SIG-M5 treated with dmso at 0.1 percent for 504 hours (cell line): ENCODE data around the gene DYDC2.
"Not testable (repeated sequence)": the region's sequence is repeated elsewhere in the genome, so short reads cannot be mapped to it uniquely, and the experiment has no call there.

ENCODE experiments used
- DNase-seq: peaks from one replicate; lab custom pipeline; 2025; ENCODE audit not compliant: unreplicated experiment; lab: John Stamatoyannopoulos, UW

DYDC2 gene, protein sequence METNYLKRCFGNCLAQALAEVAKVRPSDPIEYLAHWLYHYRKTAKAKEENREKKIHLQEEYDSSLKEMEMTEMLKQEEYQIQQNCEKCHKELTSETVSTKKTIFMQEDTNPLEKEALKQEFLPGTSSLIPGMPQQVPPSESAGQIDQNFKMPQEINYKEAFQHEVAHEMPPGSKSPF

DNA sequence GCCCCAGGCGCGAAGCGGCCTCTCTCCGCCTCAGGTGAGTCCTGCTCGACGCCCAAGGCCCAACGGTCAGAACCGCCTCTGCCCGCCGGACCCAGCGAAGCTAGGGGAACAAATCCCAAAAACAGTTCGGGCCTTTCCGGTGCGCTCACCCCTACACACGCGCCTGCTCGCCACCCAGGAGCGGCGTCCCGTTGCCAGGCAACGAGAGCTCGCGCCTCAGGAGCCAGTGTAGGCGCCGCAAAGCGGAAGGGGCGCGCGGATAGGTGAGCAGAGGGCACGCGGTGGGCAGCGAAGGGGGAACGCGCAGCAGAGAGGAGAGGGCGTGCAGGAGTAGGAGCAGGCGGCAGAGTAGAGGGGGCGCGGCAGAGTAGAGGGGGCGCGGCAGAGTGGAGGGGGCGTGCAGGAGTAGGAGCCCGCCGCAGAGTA lies at the start of gene DYDC2, which contains the start of gene DYDC1:
Gene DYDC2, plus strand, starts transcription at position 219 of the 426 bp plus-strand sequence. CDS start 5,663 bp downstream, outside the sequence.
Gene DYDC1, minus strand, starts transcription at position 193 of the 426 bp plus-strand sequence. CDS start 4,154 bp downstream, outside the sequence.
- no peak for DNase-seq

DNA sequence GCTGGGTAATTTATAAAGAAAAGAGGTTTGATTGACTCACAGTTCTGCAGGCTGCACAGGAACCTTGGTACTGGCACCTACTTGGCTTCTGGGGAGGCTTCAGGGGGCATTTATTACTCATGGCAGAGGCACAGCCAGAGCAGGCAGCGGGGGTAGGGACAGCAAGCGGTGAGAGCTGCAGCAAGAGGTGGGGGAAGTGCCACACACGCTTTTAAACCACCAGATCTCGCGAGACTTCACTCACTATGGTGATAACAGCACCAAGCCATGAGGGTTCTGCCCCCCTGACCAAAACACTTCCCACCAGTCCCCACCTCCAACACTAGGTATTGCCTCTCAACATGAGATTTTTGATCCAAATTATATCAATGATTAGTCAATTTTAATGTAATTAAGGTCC lies 43.1 kb upstream of the DYDC2 start:
- no peak for DNase-seq

DNA sequence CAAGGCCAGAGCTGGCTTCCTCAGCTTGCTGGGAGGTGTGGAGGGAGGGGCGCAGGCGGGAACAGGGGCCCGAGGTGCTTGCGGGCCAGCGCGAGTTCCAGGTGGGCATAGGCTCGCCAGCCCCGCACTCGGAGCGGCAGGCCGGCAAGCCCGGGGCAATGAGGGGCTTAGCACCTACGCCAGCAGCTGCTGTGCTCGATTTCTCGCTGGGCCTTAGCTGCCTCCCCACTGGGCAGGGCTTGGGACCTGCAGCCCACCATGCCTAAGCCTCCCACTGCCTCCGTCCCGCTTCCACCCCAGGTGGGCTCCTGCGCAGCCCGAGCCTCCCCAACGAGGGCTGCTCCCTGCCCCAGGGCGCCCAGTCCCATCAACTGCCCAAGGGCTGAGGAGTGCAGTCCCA lies 41.2 kb upstream of the DYDC2 start:
- DNase-seq, result no peak

DNA sequence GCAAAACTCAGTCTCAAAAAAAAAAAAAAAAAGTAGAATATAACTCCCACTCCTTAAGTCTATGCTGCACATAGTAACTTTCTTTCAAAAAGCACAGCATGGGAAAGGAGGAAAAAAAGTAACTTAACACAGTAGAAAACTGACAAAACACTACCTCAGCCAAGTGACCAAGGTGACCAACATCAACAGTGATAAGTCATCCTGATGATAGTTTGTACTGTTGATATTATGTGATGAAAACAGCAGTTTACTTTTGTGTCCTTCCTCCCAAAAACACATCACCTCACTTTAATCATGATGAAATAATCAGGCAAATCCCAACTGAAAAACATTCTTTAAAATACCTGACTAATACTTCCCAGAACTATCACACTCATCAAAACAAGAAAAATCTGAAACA lies 37.8 kb upstream of the DYDC2 start:
- DNase-seq, result no peak

DNA sequence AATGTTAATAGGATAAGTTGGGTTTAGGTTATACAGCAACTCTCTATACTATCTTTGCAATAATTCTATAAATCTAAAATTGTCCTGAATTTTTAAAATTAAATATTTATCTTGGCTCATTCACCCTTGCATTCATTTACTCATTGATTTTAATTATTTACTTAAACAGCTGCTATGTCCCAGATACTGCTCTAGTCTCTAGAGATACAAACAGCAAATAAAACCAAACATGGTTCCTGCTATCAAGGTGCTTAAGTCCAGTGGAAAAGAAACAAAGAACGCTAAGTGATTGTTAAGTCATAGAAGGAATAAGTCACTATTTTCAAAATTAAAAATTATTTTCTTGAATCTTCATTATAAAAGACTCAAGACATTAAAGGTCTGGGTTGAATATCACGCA lies 37.3 kb upstream of the DYDC2 start:
- DNase-seq, result no peak

DNA sequence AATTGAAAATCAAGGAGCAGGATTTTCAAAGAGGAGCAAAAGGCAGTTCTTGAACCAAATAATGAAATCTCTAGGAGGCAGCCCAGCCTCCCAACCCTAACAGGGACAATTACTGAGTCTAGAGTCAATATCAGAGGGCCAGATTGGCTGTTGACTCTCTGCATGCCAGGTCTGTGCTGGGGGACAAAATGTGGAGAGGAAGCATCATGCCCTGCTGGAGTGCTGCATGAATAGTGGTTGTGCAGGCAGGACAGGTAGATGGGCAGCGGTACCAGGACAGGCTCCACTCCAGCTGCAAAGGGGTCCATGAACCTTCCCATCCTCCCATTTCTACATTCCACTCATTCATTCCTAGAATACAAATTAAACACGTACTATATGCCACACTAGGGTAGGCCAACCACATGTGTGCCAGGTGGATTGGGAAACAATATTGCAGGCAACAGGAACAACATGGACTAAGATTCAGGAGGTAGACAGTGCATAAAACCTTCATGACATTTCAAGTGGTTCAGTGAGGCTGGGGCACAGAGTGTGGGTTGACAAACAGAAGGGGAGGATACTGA lies 36.8 kb upstream of the DYDC2 start:
- DNase-seq, result no peak

DNA sequence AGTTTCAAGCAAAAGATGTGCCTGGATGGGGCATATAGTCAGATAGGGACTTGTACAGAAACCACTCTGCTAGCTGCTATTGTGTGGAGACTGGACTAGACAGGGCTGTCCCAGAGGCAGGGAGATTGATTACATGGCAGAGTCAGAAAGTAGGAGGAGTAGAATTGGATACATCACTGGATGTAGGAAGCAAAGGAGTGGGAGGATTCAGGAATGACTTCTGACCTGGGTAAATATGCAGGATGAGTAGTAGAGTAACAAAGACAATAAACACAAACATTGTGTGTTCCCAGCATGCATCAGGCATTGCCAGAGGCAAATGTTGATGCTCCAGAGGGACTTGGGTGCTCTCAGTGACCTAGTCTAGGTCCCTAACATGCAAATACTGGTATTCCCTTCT lies 36.2 kb upstream of the DYDC2 start:
- DNase-seq, result no peak

DNA sequence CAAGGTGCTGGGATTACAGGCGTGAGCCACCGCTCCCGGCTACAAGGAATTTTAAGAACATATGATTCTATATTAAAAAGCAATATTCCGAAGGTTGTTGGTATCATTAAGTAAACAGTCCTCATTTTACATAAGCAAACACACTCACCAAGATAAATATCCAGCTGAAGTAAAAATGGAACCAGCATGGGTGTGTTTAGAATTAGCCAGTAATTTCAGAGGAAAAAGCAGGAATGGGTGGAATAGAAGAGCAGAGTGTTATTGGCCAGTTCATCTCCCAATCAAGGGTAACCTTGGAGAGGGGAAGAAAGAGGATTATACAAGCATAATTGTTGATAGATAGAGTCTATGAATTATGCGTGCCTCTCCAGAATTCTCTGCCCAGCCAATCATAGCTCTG lies 35.4 kb upstream of the DYDC2 start:
- no peak for DNase-seq

DNA sequence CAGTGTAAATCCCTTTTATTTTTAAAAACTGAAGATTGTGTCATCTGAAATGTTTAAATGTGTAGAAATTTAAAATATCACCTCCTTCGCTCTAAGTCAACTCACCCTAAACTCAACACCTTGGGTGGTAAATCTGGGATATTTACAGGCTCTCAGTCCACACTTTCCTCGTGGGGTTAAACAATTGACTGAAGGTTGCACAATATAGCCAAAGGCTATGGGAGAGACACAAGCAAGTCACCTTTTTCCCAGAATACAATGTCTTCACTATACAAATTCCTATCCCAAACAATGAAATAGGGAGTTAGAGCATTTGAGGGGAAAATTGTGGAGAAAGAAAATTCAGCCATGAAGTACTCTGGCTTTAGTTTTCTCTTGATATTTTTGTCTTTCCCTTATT lies 34.4 kb upstream of the DYDC2 start:
- no peak for DNase-seq

DNA sequence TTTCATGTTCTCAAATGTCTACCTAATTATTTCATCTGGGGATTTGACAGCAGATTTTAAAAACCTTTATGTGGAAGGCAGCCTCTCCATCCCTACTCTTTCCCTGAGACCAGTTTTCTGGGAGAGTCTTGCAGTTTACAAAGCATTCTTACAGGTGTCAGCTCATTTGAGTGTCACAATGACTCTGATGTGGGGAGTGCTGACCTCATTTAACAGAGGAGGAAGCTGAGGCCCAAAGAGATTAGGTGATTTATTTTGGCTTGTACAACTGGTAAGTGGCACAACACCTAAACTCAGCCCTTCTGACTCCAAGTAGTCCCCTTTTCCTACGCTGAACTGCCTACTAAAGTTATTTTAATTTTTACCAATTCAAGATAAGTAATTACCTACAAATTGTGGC lies 33.9 kb upstream of the DYDC2 start:
- DNase-seq, result no peak

DNA sequence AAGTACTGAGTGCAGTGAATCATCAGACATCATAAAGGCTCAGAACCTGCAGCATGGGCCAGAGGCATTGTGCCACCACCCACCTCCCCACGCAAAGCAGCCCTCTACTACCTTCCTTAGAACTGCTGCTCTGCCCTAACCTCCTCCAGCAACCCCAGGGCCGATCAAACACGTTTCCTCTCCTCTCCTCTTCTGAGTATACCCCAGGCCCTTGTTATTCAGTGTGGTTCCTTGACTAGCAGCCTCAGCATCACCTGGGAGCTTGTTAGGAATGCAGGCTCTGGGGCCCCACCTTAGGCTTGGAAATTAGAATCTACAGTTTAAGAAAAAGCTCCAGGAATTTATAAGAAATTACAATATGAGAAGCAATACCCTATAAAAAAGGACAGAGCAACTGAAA lies 33.3 kb upstream of the DYDC2 start:
- DNase-seq, result no peak

DNA sequence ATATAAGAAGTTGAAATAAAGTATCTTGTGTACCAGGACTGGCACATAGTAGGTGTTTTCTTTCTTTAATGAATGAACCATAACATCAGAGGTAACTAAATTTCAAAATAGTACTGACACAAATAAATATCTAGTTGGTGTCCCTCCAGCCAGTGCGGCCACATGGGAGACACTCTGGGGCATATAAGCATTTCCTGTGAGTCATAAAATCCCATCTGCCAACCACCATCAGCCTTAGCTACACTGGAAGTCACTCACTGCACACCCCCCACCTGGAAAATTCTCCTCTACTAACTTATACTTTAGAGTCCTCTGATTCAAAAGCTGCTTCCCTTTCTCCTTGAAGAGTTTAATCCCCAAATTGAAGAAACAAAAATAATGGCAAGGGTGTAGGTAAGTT lies 32.5 kb upstream of the DYDC2 start:
- no peak for DNase-seq

DNA sequence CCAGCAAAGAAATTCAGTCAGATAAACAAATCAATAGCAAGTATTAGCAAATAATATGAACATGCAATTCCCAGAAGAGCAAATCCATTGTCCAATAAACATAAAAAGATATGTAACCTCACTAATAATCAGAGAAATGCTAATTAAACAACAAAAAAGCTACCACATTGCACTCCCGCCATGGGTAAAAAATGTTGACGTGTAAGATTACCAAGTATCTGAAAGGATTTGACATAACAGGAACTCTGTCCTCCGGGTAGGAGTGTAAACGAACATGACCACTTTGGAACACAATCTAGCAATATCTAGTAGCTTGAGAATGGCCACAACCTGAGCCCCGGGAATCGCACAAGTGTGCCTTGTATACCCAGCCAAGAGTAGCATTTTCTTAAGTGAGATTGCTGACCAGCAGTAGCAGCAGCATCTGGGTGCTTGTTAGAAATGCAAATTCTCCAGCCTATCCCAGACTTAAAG lies 31.7 kb upstream of the DYDC2 start:
- no peak for DNase-seq

DNA sequence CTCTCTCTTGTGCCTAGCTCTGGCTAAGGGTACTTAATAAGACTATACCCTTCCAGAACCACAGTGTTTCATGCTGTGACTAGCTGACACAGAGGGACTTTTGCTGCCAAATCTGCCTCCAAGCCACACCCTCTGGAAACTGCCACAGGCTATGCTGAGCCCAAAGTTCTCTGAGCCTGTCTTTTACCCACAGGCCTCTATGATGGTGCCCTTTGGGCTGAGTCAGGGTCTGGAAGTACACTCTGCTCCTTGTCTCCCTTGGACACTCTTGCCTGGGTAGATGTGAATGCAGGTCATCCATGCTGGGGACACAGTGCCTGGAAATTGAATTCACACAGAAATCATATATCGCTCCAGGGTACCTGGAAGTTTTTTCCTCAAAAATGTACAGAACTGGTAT lies 22.6 kb upstream of the DYDC2 start:
- no peak for DNase-seq

DNA sequence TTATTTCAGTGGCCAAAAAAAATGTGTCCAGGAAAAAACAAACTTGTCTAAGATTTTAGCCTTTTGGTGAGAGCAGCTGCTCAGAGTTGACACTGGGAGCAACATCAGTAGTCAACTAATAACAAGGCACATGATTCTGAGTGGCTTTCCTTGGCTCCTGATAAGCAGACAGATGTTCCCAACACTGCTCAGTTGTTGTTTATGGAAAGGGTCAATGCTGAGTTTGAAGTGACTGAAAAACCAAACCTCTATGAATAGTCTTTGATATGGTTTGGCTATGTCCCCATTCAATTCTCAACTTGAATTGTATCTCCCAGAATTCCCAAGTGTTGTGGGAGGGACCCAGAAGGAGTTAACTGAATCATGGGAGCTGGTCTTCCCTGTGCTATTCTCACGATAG lies 12.3 kb upstream of the DYDC2 start:
- DNase-seq, result no peak

DNA sequence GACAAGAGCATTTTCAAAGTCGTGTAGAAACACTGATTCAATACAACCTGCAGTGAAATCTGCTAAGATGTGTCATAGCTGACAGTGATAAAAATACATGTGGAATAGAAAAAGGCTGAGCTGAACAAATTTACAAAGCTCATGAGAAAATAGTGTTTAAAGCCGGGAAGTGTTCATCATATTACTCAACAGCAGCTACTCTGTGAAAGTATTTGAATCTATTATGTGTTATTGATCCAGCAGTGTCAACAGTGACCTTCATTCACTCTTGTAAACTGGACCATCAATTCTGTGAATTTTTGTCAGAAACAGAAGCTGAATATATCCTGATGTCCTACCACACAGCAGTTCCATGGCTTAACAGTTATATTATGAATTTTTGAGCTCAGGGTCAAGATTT lies 11.7 kb upstream of the DYDC2 start:
- DNase-seq, result no peak

DNA sequence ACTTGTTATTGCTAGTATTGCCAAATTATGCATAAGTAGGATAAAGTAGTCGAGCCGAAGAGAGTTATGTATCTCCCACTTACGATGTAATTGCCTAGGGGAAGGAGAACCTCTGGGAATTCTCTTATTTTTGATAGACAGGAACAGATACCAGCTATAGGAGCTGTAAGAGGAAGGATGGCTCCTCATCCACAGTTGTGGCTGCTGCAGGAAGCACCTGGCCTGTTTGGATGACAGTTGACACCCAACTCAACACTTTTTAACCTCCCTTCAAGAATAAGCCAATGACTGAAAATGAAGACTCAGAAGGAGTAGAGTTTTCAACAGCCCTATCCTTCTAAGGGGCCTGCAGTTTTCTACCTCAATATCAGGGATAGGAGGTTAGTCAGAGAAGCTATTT lies 6.3 kb upstream of the DYDC2 start:
- no peak for DNase-seq

DNA sequence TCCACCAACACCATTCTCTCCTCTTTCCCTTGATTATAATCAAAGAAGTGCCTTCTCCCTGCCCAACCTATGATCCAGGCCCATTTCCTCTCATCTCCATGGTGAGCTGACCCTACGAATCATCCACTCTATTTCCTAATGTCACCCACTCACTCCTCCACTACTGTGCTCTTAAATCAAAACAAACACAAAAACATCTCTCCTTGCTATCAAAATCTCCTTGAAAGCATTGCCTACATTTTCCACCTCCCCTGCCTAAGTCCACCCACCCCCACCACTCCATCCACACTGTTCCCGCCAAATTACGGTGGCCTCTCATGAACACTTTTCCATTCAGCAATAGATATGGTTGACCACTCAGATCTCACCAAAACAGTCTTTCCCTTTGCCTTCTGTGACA lies 5.4 kb upstream of the DYDC2 start:
- no peak for DNase-seq

DNA sequence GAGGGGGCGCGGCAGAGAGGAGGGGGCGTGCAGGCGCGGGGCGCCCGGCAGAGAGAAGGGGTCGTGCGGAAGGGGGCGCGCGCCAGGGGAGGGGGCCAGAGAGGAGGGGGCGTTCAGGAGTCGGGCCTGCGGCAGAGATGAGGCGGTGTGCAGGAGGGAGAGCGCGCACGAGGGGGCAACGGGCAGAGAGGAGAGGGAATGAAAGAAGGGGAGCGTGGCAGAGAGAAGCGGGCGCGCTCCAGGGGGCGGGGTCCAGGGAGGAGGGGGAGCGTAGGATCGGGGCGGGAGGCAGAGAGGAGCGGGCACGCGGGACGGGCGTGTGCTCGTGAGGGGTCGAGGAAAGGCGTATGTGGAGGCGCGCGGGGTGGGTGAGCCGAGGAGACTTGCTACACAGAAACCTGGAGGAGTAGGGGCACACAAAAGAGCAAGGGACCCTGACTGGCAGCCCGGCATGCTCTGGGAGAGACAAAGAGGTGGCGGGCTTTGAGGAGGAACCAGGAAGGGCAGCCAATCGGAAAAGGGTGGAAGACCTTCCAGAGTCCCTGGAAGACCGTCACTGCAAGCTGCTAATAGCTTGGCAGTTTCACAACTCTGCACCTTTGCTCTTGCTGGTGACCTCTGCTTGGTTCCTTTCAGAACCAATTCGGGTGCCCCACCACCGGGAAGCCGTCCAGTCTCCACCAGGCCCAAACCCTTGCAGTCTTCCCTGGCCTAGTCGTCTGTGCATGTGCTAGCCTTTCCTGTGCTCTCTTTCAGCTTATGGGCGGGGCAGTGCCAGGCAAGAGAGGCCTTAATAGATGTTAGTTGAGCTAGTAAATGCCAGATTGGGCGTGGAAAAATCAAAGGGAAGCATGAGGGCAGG lies 639 bp downstream of the DYDC2 start:
- DNase-seq, result no peak

DNA sequence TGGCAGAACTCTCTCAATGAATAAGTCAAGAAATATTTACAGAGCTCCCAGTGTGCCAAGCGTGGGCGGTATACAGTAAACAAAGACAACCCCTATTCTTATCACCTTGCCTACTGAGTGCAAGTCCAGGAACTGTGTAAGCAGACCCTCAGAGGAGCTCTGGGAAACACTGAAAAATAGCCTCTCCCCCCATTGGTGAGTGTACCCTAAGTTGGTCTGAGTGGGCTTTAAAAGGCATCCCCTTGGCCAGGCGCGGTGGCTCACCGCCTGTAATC lies 1.2 kb downstream of the DYDC2 start:
- DNase-seq, result no peak

DNA sequence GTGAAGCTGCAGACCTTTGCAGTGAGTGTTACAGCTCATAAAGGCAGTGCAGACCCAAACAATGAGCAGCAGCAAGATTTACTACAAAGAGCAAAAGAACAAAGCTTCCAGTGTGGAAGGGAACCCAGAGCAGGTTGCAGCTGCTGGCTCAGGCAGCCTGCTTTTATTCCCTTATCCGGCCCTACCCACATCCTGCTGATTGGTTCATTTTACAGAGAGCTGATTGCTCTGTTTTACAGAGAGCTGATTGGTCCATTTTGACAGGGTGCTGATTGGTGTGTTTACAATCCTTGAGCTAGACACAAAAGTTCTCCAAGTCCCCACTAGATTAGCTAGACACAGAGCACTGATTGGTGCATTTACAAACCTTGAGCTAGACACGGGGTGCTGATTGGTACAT lies 2.3 kb downstream of the DYDC2 start:
- DNase-seq, result not testable (repeated sequence)

DNA sequence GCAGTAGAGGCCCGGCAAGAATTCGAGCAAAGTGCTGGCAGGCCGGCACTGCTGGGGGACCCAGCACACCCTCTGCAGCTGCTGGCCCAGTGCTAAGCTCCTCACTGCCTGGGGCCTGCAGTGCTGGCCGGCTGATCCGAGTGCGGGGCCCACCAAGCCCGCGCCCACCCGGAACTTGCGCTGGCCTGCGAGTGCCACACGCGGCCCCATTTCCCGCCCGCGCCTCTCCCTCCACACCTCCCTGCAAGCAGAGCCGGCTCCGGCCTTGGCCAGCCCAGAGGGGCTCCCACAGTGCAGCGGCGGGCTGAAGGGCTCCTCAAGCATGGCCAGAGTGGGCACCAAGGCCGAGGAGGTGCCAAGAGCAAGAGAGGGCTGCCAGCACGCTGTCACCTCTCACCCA lies 3.1 kb downstream of the DYDC2 start:
- no peak for DNase-seq
